ENCODE measurements around the gene HPSE2.
"Not testable (repeated sequence)": the region's sequence is repeated elsewhere in the genome, so short reads cannot be mapped to it uniquely, and the experiment has no call there.

HPSE2 gene

GRCh38 chr10:99143651-99144050 lies 92.0 kb downstream of the HPSE2 start:
- DNase-seq = no peak

DNA sequence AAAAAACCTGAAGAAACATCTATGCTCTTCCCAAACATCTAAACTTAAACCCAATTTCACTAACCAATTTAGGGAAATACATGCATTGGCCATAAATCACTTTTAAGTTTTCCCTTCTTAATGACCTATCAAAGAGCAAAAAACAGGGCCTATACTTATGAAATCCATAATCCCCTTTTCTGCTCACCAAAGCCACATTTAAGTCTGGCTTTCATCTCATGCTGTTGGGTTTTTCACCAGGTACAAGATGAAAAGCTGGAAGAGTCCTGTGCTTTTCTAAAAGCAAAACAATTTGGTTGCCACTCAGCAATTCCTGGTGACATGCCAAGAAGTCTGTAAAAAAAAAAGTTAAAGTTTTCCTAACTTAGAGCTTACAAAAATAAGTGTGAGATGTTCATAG lies 92.6 kb downstream of the HPSE2 start:
- DNase-seq = no peak

DNA sequence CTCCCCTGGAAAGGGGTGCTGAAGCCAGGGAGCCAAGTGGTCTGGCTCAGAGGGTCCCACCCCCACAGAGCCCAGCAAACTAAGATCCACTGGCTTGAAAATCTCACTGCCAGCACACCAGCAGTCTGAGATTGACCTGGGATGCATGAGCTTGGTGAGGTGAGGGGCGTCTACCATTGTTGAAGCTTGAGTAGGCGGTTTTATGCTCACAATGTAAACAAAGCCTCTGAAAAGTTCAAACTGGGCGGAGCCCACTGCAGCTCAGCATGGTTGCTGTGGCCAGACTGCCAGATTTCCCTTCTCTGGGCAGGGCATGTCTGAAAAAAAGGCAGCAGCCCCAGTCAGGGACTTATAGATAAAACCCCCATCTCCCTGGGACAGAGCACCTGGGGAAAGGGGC lies 102.8 kb downstream of the HPSE2 start:
- DNase-seq = not testable (repeated sequence)

- DNase-seq = no peak
Measured at GRCh38 chr10:99125879-99126278, 109.8 kb downstream of the HPSE2 start.

DNA sequence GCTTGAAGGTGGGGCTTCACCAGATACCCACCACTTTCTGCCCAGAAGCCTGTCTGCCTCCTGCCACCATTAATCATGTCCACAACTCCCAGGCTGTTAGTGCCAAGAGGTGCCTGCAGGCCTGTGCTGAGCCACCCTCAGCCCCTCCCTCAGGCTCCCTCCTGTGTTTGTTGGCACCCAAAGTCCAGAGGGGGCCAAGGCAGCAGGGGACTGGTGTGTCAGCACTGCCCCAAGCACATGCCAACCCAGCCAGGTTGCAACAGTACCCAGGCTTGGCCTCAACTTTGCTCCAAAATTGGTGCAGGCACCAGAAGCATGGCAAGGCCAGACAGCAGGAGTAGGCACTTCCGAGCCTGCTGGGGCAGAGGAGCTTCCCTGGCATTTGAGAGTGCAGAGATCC lies 111.3 kb downstream of the HPSE2 start:
- DNase-seq = no peak

GRCh38 chr10:99123851-99124250 lies 111.8 kb downstream of the HPSE2 start:
- DNase-seq = no peak

- no peak for DNase-seq
Measured at GRCh38 chr10:99123336-99123735, 112.3 kb downstream of the HPSE2 start.

DNA sequence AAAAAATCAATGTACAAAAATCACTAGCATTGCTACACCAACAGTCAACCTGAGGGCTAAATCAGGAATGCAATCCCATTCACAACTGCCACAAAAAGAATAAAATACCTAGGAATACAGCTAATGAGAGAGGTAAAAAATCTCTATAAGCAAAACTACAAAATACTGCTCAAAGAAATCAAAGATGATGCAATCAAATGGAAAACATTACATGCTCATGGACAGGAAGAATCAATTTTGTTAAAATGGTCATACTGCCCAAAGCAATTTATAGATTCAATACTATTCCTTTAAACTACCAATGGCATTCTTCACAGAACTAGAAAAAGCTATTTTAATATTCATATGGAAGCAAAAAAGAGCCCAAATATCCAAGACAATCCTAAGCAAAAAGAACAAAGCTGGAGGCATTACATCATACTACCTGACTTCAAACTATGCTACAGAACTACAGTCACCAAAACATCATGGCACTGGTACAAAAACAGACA lies 116.3 kb downstream of the HPSE2 start:
- no peak for DNase-seq

- no peak for DNase-seq
Measured at GRCh38 chr10:99115703-99116102, 119.9 kb downstream of the HPSE2 start.

- no peak for DNase-seq
Measured at GRCh38 chr10:99085358-99085757, 150.3 kb downstream of the HPSE2 start.

- DNase-seq = no peak
Measured at GRCh38 chr10:99084161-99084560, 151.5 kb downstream of the HPSE2 start.

- DNase-seq = no peak
Measured at GRCh38 chr10:99080275-99080945, 155.2 kb downstream of the HPSE2 start.

- no peak for DNase-seq
Measured at GRCh38 chr10:99062591-99062990, 173.1 kb downstream of the HPSE2 start.

DNA sequence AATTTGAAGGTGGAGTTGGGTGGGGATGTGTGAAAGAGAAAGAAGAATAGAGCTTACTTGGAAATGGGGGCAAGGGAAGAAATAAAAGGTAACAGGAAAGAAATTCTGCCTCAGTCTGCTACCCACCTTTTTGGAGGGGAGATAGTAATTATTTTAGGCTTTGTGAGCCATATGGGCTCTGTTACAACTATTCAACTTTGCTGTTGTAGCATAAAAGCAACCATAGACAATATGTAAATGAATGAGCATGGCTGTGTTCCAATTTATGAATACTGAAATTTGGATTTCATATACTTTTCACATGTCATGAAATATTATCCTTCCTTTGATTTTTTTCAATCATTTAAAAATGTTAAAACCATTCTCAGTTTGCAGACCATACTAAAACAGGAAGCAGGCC lies 176.9 kb downstream of the HPSE2 start:
- DNase-seq = no peak

GRCh38 chr10:99057936-99058690 lies 177.5 kb downstream of the HPSE2 start:
- no peak for DNase-seq

DNA sequence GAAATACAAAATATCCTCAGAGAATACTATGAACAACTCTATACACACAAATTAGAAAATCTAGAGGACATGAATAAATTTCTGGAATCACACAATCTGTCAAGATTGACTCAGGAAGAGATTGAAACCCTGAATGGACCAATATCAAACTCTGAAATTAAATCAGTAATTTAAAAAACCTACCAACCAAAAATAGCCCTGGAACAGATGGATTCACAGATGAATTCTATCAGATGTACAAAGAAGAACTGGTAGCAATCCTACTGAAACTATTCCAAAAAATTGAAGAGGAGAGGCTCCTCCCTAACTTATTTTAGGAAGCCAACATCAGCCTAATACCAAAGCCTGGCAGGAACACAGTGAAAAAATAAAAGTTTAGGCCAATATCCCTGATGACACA lies 190.0 kb downstream of the HPSE2 start:
- no peak for DNase-seq

DNA sequence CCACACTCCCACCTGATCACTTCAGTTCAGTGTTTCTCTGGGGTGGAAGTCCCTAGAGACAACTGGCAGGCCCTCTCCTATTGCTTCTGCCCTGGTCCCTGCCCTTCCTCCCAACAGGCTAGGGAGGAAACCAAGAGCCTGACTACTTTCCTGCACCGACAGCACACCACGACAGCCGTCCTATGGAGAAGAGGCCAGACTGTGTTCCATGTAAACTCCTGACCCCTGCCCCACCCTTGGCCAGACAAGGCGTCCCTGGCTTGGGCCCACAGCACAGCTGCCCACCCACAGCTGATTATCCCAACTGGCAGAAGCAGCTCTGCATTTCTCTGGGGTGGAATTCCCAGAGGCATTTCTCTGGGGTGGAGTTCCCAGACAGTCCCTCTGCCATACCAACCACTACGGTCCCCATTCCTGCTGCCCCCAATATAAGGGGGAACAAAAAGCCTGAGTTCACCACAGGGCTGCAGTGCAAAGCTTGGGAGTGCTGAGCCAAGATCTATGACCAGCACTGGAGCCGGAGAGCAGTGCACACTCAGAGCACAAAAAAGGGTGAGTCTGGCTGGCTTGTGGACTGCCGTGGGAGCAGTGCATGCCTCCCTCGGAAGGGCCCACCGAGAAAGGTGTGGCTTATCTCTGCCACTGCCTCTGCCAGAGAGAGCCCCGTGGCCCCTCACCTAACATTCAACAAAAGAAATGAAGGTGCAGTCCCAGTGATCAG lies 193.4 kb downstream of the HPSE2 start:
- DNase-seq = no peak

DNA sequence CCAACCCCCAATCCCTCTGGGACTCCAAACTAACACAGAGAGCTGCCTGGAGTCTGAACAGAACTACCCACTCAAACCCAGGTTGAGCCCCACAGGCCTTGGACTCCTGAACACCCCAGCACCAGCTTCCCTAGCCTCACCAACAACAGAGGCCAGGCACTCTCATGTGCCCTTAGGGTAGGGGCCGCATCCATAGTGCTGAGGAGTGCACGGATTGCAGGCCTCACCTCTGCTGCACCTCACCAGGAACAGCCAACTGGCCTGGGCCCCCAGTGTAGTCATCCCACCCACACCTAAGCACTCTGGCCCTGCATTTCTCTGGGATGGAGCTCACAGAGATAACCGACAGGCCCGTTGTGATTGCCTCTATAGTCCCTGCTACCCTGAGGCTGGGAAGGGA lies 194.2 kb downstream of the HPSE2 start:
- no peak for DNase-seq

DNA sequence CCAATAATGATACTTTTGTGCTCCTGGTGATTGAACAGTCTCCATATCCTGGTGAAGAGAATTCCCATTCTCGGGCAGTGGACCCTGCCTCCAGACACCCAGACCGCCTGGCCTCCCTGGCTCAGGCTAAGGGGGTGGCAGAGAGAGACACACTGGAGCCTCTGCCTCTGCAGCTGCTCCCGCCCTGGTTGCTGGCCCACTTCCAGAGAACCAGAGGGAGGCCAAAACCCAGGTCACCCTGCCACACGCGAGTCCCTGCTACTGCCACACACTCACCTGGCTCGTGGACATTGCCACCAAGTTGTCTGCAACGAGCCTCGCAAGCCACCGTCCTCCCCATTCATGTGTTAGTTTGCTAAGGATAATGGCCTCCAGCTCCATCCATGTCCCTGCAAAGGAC lies 221.8 kb downstream of the HPSE2 start:
- no peak for DNase-seq

DNA sequence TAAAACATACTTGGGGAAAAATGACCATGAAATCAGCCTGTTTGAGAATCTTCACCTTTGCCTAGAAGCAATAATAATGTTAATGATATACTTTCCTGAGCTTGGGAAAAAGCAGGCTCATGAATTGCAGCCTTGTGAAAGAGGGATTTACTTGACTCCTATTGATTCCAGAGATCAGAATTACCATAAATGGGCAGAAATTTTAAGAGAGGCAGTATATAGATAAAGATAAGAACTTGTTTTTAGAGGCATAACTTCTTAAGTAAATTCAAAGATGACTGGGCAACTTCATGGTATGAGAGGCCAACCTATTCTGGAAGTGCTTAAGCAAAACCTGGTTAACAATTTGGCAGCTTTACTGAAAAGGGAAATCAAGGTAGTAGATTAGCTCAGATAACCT lies 225.4 kb downstream of the HPSE2 start:
- DNase-seq = no peak

DNA sequence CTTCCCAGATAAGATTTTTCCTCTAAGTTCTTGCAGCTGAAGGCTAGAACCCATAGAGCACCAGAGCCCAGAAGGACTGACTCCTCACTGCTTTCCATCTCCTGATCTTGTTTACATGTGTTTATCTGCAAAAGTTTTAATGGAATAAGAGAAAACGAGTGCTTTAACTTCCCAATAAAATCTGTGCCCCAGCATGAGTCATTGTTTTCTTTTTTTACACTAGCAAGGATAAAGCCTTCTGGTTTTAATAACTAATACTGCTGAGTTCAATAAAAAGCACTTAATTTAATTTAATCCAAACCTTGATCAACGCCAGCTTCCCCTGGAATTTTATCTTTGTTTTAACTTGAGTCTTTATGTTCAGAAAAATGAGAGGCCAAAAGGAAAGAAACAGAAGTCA lies 227.6 kb downstream of the HPSE2 start:
- DNase-seq = no peak

GRCh38 chr10:99007457-99007856 lies 228.2 kb downstream of the HPSE2 start:
- DNase-seq = no peak

GRCh38 chr10:99005254-99005653 lies 230.4 kb downstream of the HPSE2 start:
- no peak for DNase-seq

DNA sequence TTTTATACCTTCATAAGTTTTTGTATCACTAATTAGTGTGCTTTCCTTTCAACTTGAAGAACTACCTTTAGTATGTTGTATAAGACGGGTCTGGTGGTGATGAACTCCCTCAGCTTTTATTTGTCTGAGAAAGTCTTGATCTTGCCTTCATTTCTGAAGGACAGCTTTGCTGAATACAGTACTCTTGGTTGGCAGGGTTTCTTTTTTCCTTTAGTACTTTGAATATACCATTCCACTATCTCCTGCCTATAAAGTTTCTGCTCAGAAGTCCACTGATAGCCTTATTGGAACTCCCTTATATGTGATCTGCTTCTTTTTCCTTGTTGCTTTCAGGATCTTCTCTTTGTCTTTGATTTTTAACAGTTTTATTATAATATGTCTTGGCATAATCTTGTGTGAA lies 230.9 kb downstream of the HPSE2 start:
- DNase-seq = no peak
